K562 (cell line): ENCODE data around the gene EGF. TPM values are rescaled to one million over a fixed set of nuclear protein-coding genes. Genes with fewer than 3 reads are reported as not detected.

Source experiments
- DMBX1 ChIP-seq: fragments of 250-450 bp; sonication (Bioruptor Pico); IDR thresholded peaks from 2 replicates; pipeline ENCODE4 v1.8.0; 2022; ENCODE audit warnings: inconsistent platforms, mild to moderate bottlenecking, moderate library complexity, borderline replicate concordance
- ELF2 ChIP-seq: fragments of 250-450 bp; sonication (Bioruptor Pico); IDR thresholded peaks from 2 replicates; pipeline ENCODE4 v1.5.0; 2021; ENCODE audit warnings: mild to moderate bottlenecking
- GTF2A2 ChIP-seq: IDR thresholded peaks from 2 replicates; pipeline ENCODE4 v1.6.1; 2016; ENCODE audit warnings: mild to moderate bottlenecking, missing genetic modification characterization, missing compliant biosample characterization
- MED1 ChIP-seq: sonication (generic); formaldehyde crosslinking; IDR thresholded peaks from 2 replicates; pipeline ENCODE4 v1.8.1; 2023; ENCODE audit warnings: missing genetic modification reagents, borderline replicate concordance
- NFRKB ChIP-seq: fragments of 450-650 bp; IDR thresholded peaks from 2 replicates; pipeline ENCODE4 v1.6.1; 2016; ENCODE audit warnings: low read depth
- NKRF ChIP-seq: fragments of 450-650 bp; IDR thresholded peaks from 2 replicates; pipeline ENCODE4 v1.6.1; 2016; ENCODE audit warnings: borderline replicate concordance
- NR2C2 ChIP-seq, 2 experiments: fragments of 200-800 bp in 1 of 2; sonication (Bioruptor generic) in 1 of 2; sonication (generic) in 1 of 2; formaldehyde crosslinking in 1 of 2; IDR thresholded peaks; 2 replicates each; pipeline versions ENCODE4 v1.6.1 to v1.8.0; 2016 to 2022; ENCODE audit warnings: mild to moderate bottlenecking in 1 of 2, missing compliant biosample characterization in 1 of 2, missing genetic modification characterization in 1 of 2, missing genetic modification reagents in 1 of 2
- PTRF ChIP-seq: fragments of 450-650 bp; IDR thresholded peaks from 2 replicates; pipeline ENCODE4 v1.6.1; 2016; ENCODE audit warnings: mild to moderate bottlenecking, missing genetic modification characterization, missing compliant biosample characterization
- WHSC1 ChIP-seq: IDR thresholded peaks from one replicate; pipeline ENCODE4 v1.6.1; 2012; ENCODE audit warnings: low read length, control low read depth, inconsistent platforms
- ZBTB34 ChIP-seq: fragments of 250-450 bp; sonication (Bioruptor Pico); IDR thresholded peaks from 2 replicates; pipeline ENCODE4 v1.8.0; 2021; ENCODE audit warnings: mild to moderate bottlenecking, moderate library complexity
- ZC3H4 ChIP-seq: sonication (generic); formaldehyde crosslinking; IDR thresholded peaks from 2 replicates; pipeline ENCODE4 v1.9.0; 2021; ENCODE audit warnings: missing genetic modification reagents, borderline replicate concordance
- ZNF175 ChIP-seq: fragments of 200-800 bp; sonication (Bioruptor generic); IDR thresholded peaks from 2 replicates; pipeline ENCODE4 v1.6.1; 2016; ENCODE audit warnings: low read depth, mild to moderate bottlenecking, missing genetic modification characterization, missing compliant biosample characterization
- polyA plus RNA-seq, 8 experiments: library from polyadenylated mRNA; depleted of rRNA in 4 of 8; stranded (reverse) in 5 of 8; unstranded in 3 of 8; fragments of >200 nt; fragmentation: Nextera tagmentation in 2 of 8; fragmentation: Illumina TruSeq in 1 of 8; extraction: Ambion mirVana in 2 of 8; extraction: Trizol in 1 of 8; gene quantifications; 2 replicates each; pipeline versions ENCODE4 v1.2.1 to v1.2.3, GENCODE V29; 2011 to 2014; ENCODE audit warnings: inconsistent platforms in 1 of 8, missing spikeins in 1 of 8
- total RNA-seq, 7 experiments: library from RNA; depleted of rRNA in 6 of 7; stranded (reverse); fragments of >200 nt in 6 of 7; fragmentation: Illumina TruSeq in 2 of 7; extraction: Trizol in 2 of 7; gene quantifications; 2 replicates each; pipeline versions ENCODE4 v1.2.1 to v1.2.3, GENCODE V29; 2011 to 2021; ENCODE audit warnings: low replicate concordance in 1 of 7

EGF gene
- total and polyA plus RNA-seq, 9 of the 15 experiments (the other 6 are each of a cell fraction or from before 2014, with no cell fraction given), result 0.32 to 3.1 (median 1.3) TPM

DNA sequence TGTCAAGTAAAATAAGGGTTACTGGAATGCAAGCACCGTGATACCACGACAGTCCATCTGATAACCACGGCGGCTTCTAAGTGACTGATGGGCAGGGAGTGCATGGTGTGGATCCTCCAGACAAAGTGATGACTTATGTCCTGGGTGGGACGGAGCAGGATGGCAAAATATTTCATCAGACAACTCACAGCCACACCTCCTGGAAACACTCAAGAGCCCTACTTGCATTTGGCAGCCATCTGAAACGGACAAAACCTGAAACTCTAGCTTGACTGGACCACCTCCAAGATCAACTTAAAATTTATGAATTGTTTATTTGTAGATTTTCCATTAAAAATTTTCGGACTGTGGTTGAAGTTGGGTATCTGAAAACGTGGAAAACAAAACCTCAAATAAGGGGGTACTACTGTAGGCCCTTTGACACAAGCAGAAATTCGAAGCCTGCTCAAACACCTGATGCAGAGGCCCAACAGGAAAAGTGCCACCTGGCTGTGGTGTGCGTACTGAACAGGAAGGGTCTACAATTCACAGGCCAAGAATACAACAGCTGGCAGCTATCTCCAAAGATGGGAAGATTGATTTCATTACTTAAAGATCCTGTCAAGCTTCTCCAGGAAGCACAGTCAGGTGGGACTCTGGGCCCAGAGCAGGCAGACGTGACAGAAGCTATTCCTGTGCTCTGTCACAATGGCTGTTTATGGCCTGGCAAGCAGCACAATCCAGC is 38.7 kb upstream of the EGF start (continued):
- TF ChIP-seq ZBTB34 (CRISPR knock-in tag) (no peak), ELF2 (CRISPR knock-in tag) (peak; percentile 69; the same call in 1 of the 2 replicates), ZC3H4 (CRISPR knock-in tag) (no peak), DMBX1 (CRISPR knock-in tag) (peak; percentile 62; the same call in 1 of the 2 replicates), ZNF175 (CRISPR knock-in tag) (peak; percentile 87), GTF2A2 (tag) (peak; percentile 56; the same call in 1 of the 2 replicates), NKRF (no peak), PTRF (tag) (0 out of 2 replicates have a peak, but pooled peaks have one; percentile 17), WHSC1 (no peak), NR2C2 (CRISPR knock-in tag; IDR thresholded peaks at IDR 0.05) (no peak), NR2C2 (tag; IDR thresholded peaks at IDR 0.05) (peak; percentile 73), MED1 (CRISPR knock-in tag) (no peak), NFRKB (peak; percentile 53; the same call in 1 of the 2 replicates)
